T follicular helper cell (primary cell): ENCODE measurements around the gene ATP5PD.

Experiments used
- DNase-seq: peaks from one replicate; pipeline ENCODE4 v3.0.0-alpha.2; 2020; ENCODE audit warnings: low read depth

ATP5PD gene

GRCh38 chr17:74994440-74994839 lies 52.3 kb downstream of the ATP5PD start:
- DNase-seq: no peak

GRCh38 chr17:74992223-74992622 lies 54.5 kb downstream of the ATP5PD start:
- DNase-seq: no peak

- DNase-seq: no peak
These were observed 56.1 kb downstream of the ATP5PD start for GRCh38 chr17:74990581-74991105.
